Left lung (tissue), 10 donors: Measurements from ENCODE around the gene LMF1. TPM values are rescaled to one million over a fixed set of nuclear protein-coding genes. Genes with fewer than 3 reads are reported as not detected.

ENCODE experiments used
- ATAC-seq: fragments of 200-7000 bp; cut with Tn5 transposase; one replicate; pipeline ENCODE4 v1.9.1; 2020; ENCODE audit warnings: moderate library complexity
- DNase-seq, 4 donors: peaks; one replicate each; pipeline ENCODE4 v3.0.0-alpha.2; 2013 to 2020
- H3K27ac ChIP-seq, 2 donors: fragments of 200-600 bp; sonication (generic) in 1 of 2; one replicate each; pipeline versions ENCODE4 v1.5.0 to v1.8.0; 2020 to 2021
- H3K27me3 ChIP-seq, 2 donors: fragments of 200-600 bp; sonication (generic) in 1 of 2; one replicate each; pipeline versions ENCODE4 v1.5.0 to v1.8.0; 2020 to 2021
- H3K36me3 ChIP-seq, 2 donors: fragments of 200-600 bp; sonication (generic) in 1 of 2; one replicate each; pipeline versions ENCODE4 v1.5.0 to v1.8.0; 2020 to 2021
- H3K4me1 ChIP-seq, 2 donors: fragments of 200-600 bp; one replicate each; pipeline ENCODE4 v1.8.0; 2021
- H3K4me3 ChIP-seq, 2 donors: fragments of 200-600 bp; sonication (generic) in 1 of 2; one replicate each; pipeline versions ENCODE4 v1.5.0 to v1.8.0; 2020 to 2021; ENCODE audit warnings: mild to moderate bottlenecking in 1 of 2
- H3K9me3 ChIP-seq, 2 donors: fragments of 200-600 bp; sonication (generic) in 1 of 2; one replicate each; pipeline versions ENCODE4 v1.5.0 to v1.8.0; 2020 to 2021
- CTCF ChIP-seq, 2 donors: fragments of 200-600 bp; sonication (generic) in 1 of 2; IDR thresholded peaks; one replicate each; pipeline versions ENCODE4 v1.5.0 to v1.8.0; 2021; ENCODE audit warnings: antibody characterized with exemption in 2 of 2
- intact Hi-C, 2 donors: fragments of 100-400 bp; cut with DNase I; formaldehyde crosslinking; loops; one replicate each; pipeline versions ENCODE4 v1.11.2 to v1.14.2; 2022
- polyA plus RNA-seq, 6 donors: library from polyadenylated mRNA; unstranded; fragments of 120-200 nt; gene quantifications; one replicate each; pipeline ENCODE4 v1.2.1, GENCODE V29; 2013; ENCODE audit not compliant: insufficient read length in 6 of 6
- total RNA-seq, 2 donors: library from RNA; stranded (reverse); fragmentation: NEBNext Ultra II Directional; extraction: Animal tissue kit (Norgen Biotek cat#: 25700); gene quantifications; one replicate each; pipeline ENCODE4 v1.2.1, GENCODE V29; 2021
- donor health status: DM: no; HTN: yes; CAD: no.
- donor health status: DM: no; HTN: no; CAD: no.

Gene LMF1
- total and polyA plus RNA-seq, 8 donors: 15.5 to 23.1 (median 20.4) TPM

GRCh38 chr16:804193-805048, 166.4 kb downstream of the LMF1 start:
- Histone ChIP-seq H3K4me3 (no peak overlapping the region), H3K27ac (no peak overlapping the region), H3K36me3 (no peaks in the 10 kb centered on the region), H3K9me3 (no peaks in the 10 kb centered on the region), H3K27me3 (peaks cover 22 to 45% of the 10 kb centered on the region in 2 donors), H3K4me1 (peaks cover 0 to 20% of the 10 kb centered on the region in 2 donors)
- intact Hi-C loops: no loop called here
- DNase-seq: no peak
- ATAC-seq: no peak
- no peak for TF ChIP-seq CTCF (IDR thresholded peaks at IDR 0.05)

GRCh38 chr16:803754-804080, 167.1 kb downstream of the LMF1 start:
- no peak for TF ChIP-seq CTCF (IDR thresholded peaks at IDR 0.05)
- DNase-seq (no peak), ATAC-seq (no peak)
- intact Hi-C loops: no loop called here
- peaks cover 22 to 52% of the 10 kb centered on the region in 2 donors for H3K27me3 ChIP-seq
- H3K9me3 ChIP-seq: no peaks in the 10 kb centered on the region
- no peak overlapping the region for H3K4me3 ChIP-seq
- no peak overlapping the region for H3K27ac ChIP-seq
- H3K36me3 ChIP-seq: no peaks in the 10 kb centered on the region
- peaks cover 0 to 19% of the 10 kb centered on the region in 2 donors for H3K4me1 ChIP-seq

Other genes starting within 250 kb of the LMF1 start
- gene ANTKMT, start 249.8 kb downstream of the LMF1 start, total RNA-seq: 10 to 100 TPM; 45.8 to 52.9 TPM
- 10 to 100 TPM in 3 of 6 donors, 1 to 10 TPM in 3; 7.7 to 18.5 (median 11.1) TPM for gene ANTKMT, start 249.8 kb downstream of the LMF1 start, polyA plus RNA-seq
- gene CCDC78, start 244.5 kb downstream of the LMF1 start, total RNA-seq: 10 to 100 TPM in 1 of 2 donors, under 1 TPM in 1; 0.96 to 13.7 TPM
- gene CCDC78, start 244.5 kb downstream of the LMF1 start, polyA plus RNA-seq: 1 to 10 TPM; 1.8 to 8.9 (median 8.6) TPM
- gene HAGHL, start 243.9 kb downstream of the LMF1 start, total RNA-seq: 1 to 10 TPM; 8.7 to 9.9 TPM
- 1 to 10 TPM; 2.4 to 7.7 (median 3.6) TPM for gene HAGHL, start 243.9 kb downstream of the LMF1 start, polyA plus RNA-seq
- gene CIAO3, start 230.0 kb downstream of the LMF1 start, total RNA-seq: 10 to 100 TPM; 26.7 to 28.2 TPM
- gene CIAO3, start 230.0 kb downstream of the LMF1 start, polyA plus RNA-seq: 10 to 100 TPM; 17.2 to 27.2 (median 20.4) TPM
- gene MSLN, start 210.2 kb downstream of the LMF1 start, total RNA-seq: 100 to 1,000 TPM in 1 of 2 donors, 10 to 100 TPM in 1; 55.5 to 464 TPM
- gene MSLN, start 210.2 kb downstream of the LMF1 start, polyA plus RNA-seq: 10 to 100 TPM; 14.5 to 29.0 (median 18.4) TPM
- gene RPUSD1, start 182.6 kb downstream of the LMF1 start, total RNA-seq: 10 to 100 TPM; 12.6 to 21.0 TPM
- gene RPUSD1, start 182.6 kb downstream of the LMF1 start, polyA plus RNA-seq: 10 to 100 TPM in 4 of 6 donors, 1 to 10 TPM in 2; 8.6 to 13.9 (median 11.4) TPM
- gene CHTF18, start 182.4 kb downstream of the LMF1 start, total RNA-seq: 10 to 100 TPM; 18.8 to 35.5 TPM
- gene CHTF18, start 182.4 kb downstream of the LMF1 start, polyA plus RNA-seq: 10 to 100 TPM; 23.7 to 30.8 (median 24.4) TPM
- gene GNG13, start 170.2 kb downstream of the LMF1 start, total RNA-seq: not detected
- gene GNG13, start 170.2 kb downstream of the LMF1 start, polyA plus RNA-seq: under 1 TPM in 2 of 6 donors, not detected in 4; 0.17 to 0.27 TPM
- under 1 TPM; 0.26 to 0.50 TPM for gene SOX8, start 10.8 kb upstream of the LMF1 start, total RNA-seq
- 1 to 10 TPM; 2.2 to 4.1 (median 2.8) TPM for gene SOX8, start 10.8 kb upstream of the LMF1 start, polyA plus RNA-seq
- gene SSTR5, start 101.8 kb upstream of the LMF1 start, total RNA-seq: not detected
- under 1 TPM in 1 of 6 donors, not detected in 5; 0.11 TPM for gene SSTR5, start 101.8 kb upstream of the LMF1 start, polyA plus RNA-seq
- not detected for gene C1QTNF8, start 125.3 kb upstream of the LMF1 start, total RNA-seq
- gene C1QTNF8, start 125.3 kb upstream of the LMF1 start, polyA plus RNA-seq: under 1 TPM in 3 of 6 donors, not detected in 3; 0.10 to 0.23 (median 0.10) TPM
- 10 to 100 TPM in 1 of 2 donors, 1 to 10 TPM in 1; 7.0 to 14.0 TPM for gene CACNA1H, start 182.1 kb upstream of the LMF1 start, total RNA-seq
- gene CACNA1H, start 182.1 kb upstream of the LMF1 start, polyA plus RNA-seq: 1 to 10 TPM; 3.4 to 7.7 (median 7.0) TPM